ENCODE measurements around the gene SLC22A1.

The SLC22A1 gene

DNA sequence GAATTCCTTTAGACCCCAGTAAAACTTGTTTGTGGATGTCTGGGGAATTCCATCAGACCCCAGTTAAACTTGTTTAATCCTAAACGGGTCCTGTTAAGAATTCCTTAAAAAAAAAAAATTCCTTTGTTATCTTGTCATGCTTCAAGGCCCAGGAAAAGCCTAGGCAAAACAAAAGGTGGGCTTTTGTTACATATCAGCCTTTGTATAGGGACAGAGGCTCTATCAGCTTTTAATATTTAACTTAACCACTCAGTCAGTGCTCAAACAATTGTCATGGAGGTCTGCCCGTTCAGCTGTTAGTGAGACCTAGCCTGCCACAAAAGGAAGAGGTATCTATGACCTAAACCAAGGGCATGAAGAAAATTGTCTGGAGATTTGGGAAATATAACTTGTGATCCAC is 53.1 kb downstream of the SLC22A1 start:
- DNase-seq (ENCODE audit: low spot score): no peak

DNA sequence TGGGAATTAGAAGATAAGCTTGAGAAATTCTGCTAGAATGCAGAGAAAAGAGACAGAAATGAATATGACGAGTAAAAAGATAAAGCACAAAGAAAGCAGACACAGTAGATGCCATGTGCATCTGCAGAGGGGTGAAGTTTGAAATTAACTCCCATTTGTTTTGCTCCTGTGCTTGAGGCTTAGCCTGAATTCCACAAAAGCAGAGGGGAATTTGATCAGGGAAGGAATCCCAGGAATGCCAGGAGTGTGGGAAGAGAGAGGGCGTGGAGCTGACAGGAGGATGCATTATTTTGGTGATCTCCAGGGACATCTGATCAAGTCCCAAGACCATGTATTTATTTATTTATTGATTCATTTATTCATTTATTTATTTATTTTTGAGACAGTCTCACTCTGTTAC is 55.6 kb downstream of the SLC22A1 start:
- DNase-seq (ENCODE audit: low spot score): no peak

GRCh38 chr6:160178271-160178670 is 56.7 kb downstream of the SLC22A1 start:
- DNase-seq (ENCODE audit: low spot score): no peak

- DNase-seq (ENCODE audit: low spot score): no peak
Observed at GRCh38 chr6:160180706-160181105, 59.1 kb downstream of the SLC22A1 start.

DNA sequence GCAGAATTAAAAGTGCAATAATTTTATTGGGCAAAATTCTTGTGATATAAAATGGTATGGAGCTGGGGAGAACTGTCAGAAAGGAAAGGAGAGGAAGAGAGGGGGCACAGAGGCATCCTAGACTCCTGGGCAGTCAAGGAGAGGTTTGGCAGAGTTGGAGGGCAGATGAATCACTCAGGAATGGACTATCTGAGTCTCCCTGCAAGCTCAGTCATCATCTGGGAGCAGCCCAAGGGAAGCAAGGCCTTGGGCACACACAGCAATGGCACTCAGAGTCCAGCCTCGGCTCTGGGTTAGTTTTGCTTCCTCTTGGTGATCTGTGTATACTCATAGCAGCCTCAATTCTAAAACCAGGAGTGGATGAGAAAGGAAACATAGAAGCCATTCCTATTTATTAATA is 67.2 kb downstream of the SLC22A1 start:
- DNase-seq (ENCODE audit: low spot score): no peak

DNA sequence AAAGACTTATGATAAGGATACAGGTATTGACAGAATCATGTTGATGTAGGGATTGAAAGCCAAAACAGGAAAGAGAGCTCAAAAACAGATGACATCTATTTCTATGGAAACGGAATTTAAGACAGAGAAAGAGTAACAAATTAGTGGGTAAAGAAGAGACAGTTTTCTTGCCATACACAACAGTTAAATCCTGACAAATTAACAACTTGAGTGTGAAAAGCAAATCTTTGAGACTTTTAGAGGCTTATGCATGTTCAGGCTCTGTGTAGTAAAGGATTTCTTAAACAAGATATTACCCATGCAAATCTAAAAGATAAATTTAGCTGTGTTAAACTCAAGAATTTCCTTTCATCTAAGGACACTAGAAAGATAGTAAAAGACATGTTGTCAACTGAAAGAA is 68.5 kb downstream of the SLC22A1 start:
- no peak for DNase-seq (ENCODE audit: low spot score)

DNA sequence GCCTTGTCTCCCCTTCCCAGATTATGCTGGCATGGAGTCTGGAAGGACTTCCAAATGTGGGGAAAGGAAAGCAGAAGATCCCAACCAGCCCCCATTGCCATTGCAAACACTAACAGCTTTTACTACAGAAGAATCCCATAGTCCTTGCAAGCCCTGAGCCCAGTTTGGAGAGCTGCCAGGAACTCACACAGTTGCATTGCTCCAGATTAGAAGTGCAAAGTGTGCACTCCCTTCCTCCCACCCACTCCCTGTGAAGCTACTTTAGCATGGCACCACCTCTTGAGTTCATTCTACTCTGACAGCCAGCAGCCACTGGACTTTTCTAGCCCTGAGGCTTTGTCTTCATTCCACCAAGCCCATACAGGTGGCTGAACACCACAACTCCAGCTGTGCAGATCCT is 69.4 kb downstream of the SLC22A1 start:
- DNase-seq (ENCODE audit: low spot score): no peak

GRCh38 chr6:160192840-160193239 is 71.2 kb downstream of the SLC22A1 start:
- no peak for DNase-seq (ENCODE audit: low spot score)

GRCh38 chr6:160194808-160195207 is 73.2 kb downstream of the SLC22A1 start:
- no peak for DNase-seq (ENCODE audit: low spot score)

DNA sequence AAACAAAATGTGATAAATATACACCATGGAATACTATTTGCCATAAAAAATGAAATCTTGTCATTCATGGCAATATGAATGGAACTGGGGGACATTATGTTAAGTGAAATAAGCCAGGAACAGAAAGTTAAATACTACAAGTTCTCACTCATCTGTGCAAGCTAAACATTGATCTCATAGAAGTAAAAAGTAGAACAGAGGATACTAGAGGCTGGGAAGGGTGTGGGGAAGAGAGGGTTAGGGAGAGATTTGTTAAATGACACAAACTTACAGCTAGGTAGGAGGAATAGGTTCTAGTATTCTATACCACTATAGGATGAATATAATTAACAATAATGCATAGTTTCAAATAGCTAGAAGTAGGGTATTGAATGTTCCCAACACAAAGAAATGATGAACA is 76.0 kb downstream of the SLC22A1 start:
- no peak for DNase-seq (ENCODE audit: low spot score)

DNA sequence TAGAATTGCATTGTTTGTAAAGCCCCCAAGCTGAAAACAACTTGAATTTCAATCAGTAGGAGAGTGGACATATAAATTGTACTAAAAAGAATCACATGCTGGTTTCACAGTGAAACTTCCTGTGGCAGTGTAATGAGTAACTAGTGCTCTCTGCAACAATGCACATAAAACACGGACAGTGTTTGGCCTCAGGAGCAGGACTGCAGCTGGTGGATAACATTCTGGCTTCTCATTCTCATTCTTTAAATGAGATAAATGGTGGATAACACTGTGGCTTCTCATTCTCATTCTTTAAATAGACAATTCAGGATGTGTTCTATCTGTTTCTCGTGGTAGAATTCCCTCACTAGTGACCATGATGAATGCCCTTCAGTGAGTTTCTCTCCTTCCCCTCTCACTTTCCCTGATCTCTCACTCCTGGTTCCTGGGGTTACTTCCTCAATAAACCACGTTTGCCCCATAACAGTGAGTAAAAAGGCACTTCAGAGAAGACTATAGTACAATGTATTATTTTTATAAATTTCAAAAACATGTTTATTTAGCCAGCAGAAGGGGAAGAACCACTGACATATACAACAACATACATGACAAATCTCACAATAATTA is 77.1 kb downstream of the SLC22A1 start:
- no peak for DNase-seq (ENCODE audit: low spot score)

GRCh38 chr6:160201061-160201460 is 79.4 kb downstream of the SLC22A1 start:
- DNase-seq (ENCODE audit: low spot score): no peak

GRCh38 chr6:160202411-160202810 is 80.8 kb downstream of the SLC22A1 start:
- DNase-seq (ENCODE audit: low spot score): no peak

GRCh38 chr6:160203076-160203475 is 81.5 kb downstream of the SLC22A1 start:
- DNase-seq (ENCODE audit: low spot score): no peak

GRCh38 chr6:160203522-160203921 is 81.9 kb downstream of the SLC22A1 start:
- no peak for DNase-seq (ENCODE audit: low spot score)

DNA sequence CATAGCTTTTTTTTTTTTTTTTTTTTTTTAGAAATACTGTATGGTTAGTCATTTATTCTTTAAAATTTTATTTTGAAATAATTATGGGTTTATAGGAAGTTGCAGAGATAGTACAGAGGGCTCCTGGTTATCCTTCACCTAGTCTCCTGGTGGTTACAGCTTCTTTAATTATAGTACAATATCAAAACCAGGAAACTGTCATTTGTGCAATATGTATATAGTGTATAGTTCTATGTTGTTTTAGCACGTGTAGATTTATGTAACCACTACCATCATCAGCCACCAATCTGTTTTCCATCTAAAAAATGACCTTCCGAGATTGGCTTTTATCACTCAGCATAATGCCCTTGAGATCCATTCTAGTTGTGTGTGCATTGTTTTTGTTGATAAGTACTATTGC is 82.3 kb downstream of the SLC22A1 start:
- no peak for DNase-seq (ENCODE audit: low spot score)

DNA sequence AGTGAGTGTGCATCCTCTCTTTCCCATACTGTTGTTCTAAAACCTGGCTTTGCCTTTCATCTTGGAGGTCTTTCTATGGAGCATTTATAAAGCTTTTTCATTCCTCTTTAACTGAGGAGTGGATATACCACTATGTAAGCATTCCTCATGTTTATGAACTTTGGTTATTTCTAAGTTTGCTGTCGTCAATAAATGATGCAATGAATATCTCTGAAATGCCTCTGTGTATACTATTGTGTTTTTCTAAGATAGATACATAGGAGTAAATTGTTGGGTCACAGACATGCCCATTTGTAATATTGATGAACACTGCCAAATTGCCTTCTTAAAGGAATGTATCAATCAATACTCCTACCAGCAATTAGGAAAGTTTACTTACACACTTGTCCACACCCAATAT is 83.1 kb downstream of the SLC22A1 start:
- DNase-seq (ENCODE audit: low spot score): no peak

DNA sequence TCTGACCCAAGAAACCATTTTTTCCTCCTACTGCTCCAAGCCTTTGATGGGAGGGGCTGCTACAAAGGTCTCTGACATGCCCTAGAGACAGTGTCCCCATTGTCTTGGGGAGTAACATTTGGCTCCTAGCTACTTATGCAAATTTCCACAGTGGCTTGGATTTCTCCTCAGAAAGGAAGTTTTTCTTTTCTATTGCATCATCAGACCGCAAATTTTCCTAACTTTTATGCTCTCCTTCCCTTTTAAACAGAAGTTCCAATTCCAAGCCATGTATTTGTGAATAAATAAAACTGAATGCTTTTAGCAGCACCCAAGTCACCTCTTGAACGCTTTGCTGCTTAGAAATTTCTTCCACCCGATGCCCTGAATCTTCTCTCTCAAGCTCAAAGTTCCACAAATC is 86.0 kb downstream of the SLC22A1 start:
- DNase-seq (ENCODE audit: low spot score): no peak
